Activated CD4-positive, alpha-beta T cell treated with anti-CD3 and anti-CD28 coated beads, Interleukin-2, amount 10 ng/mL, durations not matched to agents 7 days and 5 days (primary cell): ENCODE results near the gene RPS18. TPM values are rescaled to one million over a fixed set of nuclear protein-coding genes. Genes with fewer than 3 reads are reported as not detected.
"Not testable (repeated sequence)": the region's sequence is repeated elsewhere in the genome, so short reads cannot be mapped to it uniquely, and the experiment has no call there.

Source experiments
- CTCF ChIA-PET: fragments of 350-600 bp; sonication (Branson Sonifier 250); formaldehyde crosslinking; loops from one replicate; lab custom pipeline; 2021; ENCODE audit warnings: antibody characterized with exemption; lab: Charles Lee
- POLR2A ChIA-PET: fragments of 350-600 bp; sonication (Branson Sonifier 250); formaldehyde crosslinking; loops from one replicate; lab custom pipeline; 2021; ENCODE audit warnings: antibody characterized with exemption; lab: Charles Lee
- DNase-seq: peaks from one replicate; pipeline ENCODE4 v3.0.0-alpha.2; 2020
- H3K27ac Mint-ChIP-seq: one replicate; pipeline ENCODE4 v1.8.0; 2021; ENCODE audit warnings: mild to moderate bottlenecking, moderate library complexity, mixed read lengths
- H3K27me3 Mint-ChIP-seq: one replicate; pipeline ENCODE4 v1.8.0; 2021; ENCODE audit warnings: mixed read lengths
- H3K36me3 Mint-ChIP-seq: one replicate; pipeline ENCODE4 v1.8.0; 2021; ENCODE audit warnings: low read depth, mixed read lengths
- H3K4me1 Mint-ChIP-seq: one replicate; pipeline ENCODE4 v1.8.0; 2021; ENCODE audit warnings: mixed read lengths
- H3K4me3 Mint-ChIP-seq: one replicate; pipeline ENCODE4 v1.8.0; 2021; ENCODE audit warnings: mild to moderate bottlenecking, moderate library complexity, mixed read lengths
- H3K9me3 Mint-ChIP-seq: one replicate; pipeline ENCODE4 v1.8.0; 2021; ENCODE audit warnings: mixed read lengths
- total RNA-seq, 2 experiments: library from RNA; stranded (reverse); gene quantifications; one replicate each; pipeline ENCODE4 v1.2.3, GENCODE V29; 2021

The RPS18 gene
- total RNA-seq, 2 experiments from 2014 or later, result 2,438 to 3,135 TPM

DNA sequence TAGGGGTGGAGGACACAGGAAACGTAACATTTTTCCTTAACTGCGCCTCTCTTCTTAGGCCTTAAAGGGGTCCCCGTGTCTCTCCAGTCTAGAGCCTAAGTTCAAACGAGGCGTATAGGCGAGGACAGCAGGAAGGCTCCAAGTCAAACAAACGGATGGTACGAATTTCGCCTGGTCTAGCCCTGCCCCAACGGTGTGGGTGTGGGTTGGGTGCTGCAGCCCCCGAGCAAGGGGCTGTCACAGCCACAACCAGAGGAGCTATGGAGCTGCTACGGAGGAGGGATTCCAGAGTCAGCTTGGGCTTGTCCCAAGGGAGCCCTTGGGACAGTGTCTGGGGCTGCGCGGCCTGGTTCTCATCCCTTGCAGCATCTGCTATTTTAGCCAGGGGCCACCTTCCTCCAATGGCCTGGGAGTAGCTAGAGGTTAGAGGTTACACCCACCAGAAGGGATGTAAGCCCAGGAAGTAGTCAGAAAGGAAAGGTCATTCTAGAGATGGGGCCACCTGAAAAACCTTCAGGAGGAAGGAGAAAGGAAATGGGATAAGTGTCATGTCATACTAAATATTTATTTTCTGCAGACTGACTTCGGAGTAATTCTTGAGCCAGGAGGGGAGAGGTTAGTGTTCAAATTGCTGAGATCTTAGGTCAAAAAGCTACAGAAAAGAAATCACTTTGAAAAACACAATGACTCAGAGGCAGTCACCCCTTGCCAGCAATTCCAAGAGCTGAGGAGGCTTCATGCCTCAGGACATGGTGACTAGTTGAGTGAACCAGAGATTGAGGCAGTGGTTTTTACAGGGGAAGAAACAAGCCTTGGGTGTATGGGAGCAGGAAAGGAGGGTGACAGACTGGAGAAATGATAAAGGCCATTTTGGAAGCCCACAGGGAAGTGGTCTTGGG lies 21.9 kb upstream of the RPS18 start:
- ChIA-PET POLR2A (interaction anchor here (0.6 to 2.2 kb wide), 4 partner anchors 22 to 217 kb away, joined by 3 to 7 read pairs (median 4); partner anchors contain the start of genes B3GALT4, RPS18 and VPS52), CTCF (interaction anchor here (0.7 to 4.3 kb wide), 16 partner anchors 12 to 130 kb away, joined by 3 to 30 read pairs (median 8); partner anchors contain the start of genes B3GALT4, RING1 and VPS52)
- Mint-ChIP-seq H3K9me3 (no peaks in the 10 kb centered on the region), H3K27me3 (peaks cover 4% of the 10 kb centered on the region), H3K4me1 (peaks cover 39% of the 10 kb centered on the region), H3K4me3 (peak overlapping the region; percentile 86), H3K27ac (peak overlapping the region; percentile 97), H3K36me3 (peaks cover 28% of the 10 kb centered on the region)
- DNase-seq, result peak; percentile 10

DNA sequence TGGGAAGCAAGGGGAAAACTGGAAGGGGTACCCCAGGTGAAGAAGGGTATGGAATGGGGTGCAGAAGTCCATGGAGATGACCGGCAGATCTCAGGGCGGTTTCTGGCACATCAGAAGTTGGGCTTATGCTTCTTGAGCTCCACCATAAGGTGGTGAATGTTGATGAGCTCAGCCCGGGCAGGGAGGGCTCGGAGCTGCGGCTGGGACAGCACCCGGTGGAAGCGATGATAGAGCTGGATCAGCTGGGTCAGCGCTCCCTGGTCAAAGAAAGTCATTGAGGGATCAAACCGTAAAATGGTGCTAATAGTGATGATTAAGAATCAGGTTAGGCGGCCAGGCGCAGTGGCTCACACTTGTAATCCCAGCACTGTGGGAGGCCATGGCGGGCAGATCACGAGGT lies 21.1 kb upstream of the RPS18 start:
- peak overlapping the region; percentile 86 for H3K4me3 Mint-ChIP-seq
- DNase-seq, result no peak
- H3K27me3 Mint-ChIP-seq, result peaks cover 4% of the 10 kb centered on the region
- no peaks in the 10 kb centered on the region for H3K9me3 Mint-ChIP-seq
- peak overlapping the region; percentile 97 for H3K27ac Mint-ChIP-seq
- POLR2A ChIA-PET, result no interaction called here
- H3K36me3 Mint-ChIP-seq, result peaks cover 29% of the 10 kb centered on the region
- CTCF ChIA-PET, result interaction anchor here (0.6 to 3.8 kb wide), 6 partner anchors 11 to 54 kb away, joined by 3 to 24 read pairs (median 6); partner anchors contain the start of genes B3GALT4, RING1, RPS18 and VPS52
- H3K4me1 Mint-ChIP-seq, result peaks cover 39% of the 10 kb centered on the region

DNA sequence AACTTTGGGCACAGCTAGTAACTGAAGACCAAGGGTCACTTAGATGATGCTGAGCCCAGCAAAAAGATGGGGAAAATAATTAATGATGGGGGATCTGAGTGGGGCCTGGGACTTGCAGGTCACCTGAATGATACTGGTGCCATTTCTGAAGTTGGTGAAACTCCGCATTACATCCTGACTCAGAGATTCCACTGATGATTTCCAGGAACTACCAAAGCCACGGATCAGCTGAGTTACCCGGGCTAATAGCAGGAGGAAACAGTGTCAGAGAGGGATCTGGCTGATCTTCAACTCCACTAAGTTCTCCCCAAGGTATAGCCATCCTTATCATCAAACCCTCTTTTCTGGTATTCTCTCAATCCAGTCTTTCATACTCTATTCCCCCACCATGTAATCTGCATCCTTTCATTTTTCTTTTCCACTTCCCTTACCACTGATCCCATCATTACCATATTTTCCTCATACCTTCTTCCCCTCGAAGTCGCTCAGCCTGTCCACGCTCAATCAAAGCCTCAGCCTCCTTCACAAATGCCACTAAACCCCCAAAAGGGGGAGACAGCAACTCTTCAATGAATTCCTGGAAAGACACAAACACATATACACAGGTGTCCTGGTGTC lies 20.4 kb upstream of the RPS18 start:
- Mint-ChIP-seq H3K27me3 (peaks cover 3% of the 10 kb centered on the region), H3K27ac (peak overlapping the region; percentile 73), H3K4me3 (peak overlapping the region; percentile 20), H3K4me1 (peaks cover 39% of the 10 kb centered on the region), H3K36me3 (peaks cover 32% of the 10 kb centered on the region), H3K9me3 (no peaks in the 10 kb centered on the region)
- POLR2A ChIA-PET, result interaction anchor here (0.6 kb wide), 1 partner anchor 48 kb away, joined by 4 read pairs; no protein-coding TSS in a partner anchor
- CTCF ChIA-PET, result interaction anchor here (0.6 to 1.8 kb wide), 3 partner anchors 21 to 33 kb away, joined by 3 to 6 read pairs (median 5); partner anchors contain the start of genes B3GALT4, RPS18 and VPS52
- no peak for DNase-seq

DNA sequence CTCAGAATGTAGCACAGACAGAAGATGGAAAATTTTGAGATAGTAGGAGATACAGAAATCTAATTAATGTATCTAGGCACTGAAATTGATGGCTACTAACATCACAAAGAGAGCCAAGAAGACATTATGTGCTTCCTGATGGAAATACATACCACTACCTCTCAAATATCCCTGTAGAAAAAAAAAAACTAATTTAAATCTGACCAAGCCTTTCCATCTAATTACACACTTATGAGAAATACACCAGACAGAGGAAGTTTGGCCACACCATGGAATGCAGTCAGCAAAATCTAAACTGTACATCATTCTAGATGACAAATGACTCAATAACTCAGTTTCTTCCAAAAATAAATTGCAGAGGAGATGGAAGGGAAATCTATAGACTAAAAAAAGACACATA lies 19.1 kb upstream of the RPS18 start:
- no peak overlapping the region for H3K4me3 Mint-ChIP-seq
- H3K9me3 Mint-ChIP-seq, result no peaks in the 10 kb centered on the region
- ChIA-PET CTCF (interaction anchor here (0.7 kb wide), 1 partner anchor 13 kb away, joined by 3 read pairs; no protein-coding TSS in a partner anchor), POLR2A (no interaction called here)
- peaks cover 33% of the 10 kb centered on the region for H3K36me3 Mint-ChIP-seq
- no peaks in the 10 kb centered on the region for H3K27me3 Mint-ChIP-seq
- no peak overlapping the region for H3K27ac Mint-ChIP-seq
- no peak for DNase-seq
- H3K4me1 Mint-ChIP-seq, result peaks cover 39% of the 10 kb centered on the region

DNA sequence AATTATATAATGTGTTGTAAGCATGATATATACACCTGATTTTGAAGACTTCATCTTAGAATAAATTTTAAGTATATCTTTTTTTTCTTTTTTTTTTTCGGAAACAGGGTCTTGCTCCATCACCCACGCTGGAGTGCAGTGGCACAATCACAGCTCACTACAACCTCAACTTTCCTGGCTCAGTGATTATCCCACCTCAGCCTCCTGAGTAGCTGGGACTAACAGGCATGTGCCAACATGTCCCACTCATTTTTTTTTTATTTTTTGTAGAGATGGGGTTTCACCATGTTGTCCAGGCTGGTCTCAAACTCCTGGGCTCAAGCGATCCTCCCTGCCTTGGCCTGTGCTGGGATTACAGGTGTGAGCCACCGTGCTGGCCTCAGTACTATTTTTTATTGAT lies 17.3 kb upstream of the RPS18 start:
- no peak overlapping the region for H3K27ac Mint-ChIP-seq
- H3K9me3 Mint-ChIP-seq, result no peaks in the 10 kb centered on the region
- peaks cover 39% of the 10 kb centered on the region for H3K36me3 Mint-ChIP-seq
- H3K27me3 Mint-ChIP-seq, result no peaks in the 10 kb centered on the region
- ChIA-PET CTCF (interaction anchor here (0.5 to 0.9 kb wide), 3 partner anchors 14 to 181 kb away, joined by 3 to 4 read pairs (median 3); partner anchors contain the start of gene HLA-DPA1), POLR2A (no interaction called here)
- no peak for DNase-seq
- peaks cover 25% of the 10 kb centered on the region for H3K4me1 Mint-ChIP-seq
- no peak overlapping the region for H3K4me3 Mint-ChIP-seq

DNA sequence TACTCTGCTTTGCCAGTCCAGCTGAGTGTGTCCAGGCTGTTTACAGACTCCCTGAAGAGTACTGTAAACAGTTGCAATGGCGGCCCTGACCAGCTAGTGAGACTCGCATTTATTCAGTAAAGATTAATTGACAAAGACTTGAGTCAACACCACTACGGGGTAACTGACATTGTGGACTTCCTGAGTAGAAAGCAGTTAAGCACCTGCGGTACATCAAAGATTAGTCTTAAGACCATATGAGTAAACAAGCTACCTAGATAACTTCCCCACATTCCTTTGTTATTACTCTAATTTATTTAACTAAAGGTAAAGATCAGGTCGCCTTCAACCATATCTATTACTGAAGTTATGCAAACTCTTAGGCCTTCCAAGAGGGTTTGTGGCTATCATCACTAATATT lies 12.8 kb upstream of the RPS18 start:
- H3K9me3 Mint-ChIP-seq, result no peaks in the 10 kb centered on the region
- no peak overlapping the region for H3K27ac Mint-ChIP-seq
- peaks cover 3% of the 10 kb centered on the region for H3K4me1 Mint-ChIP-seq
- no peaks in the 10 kb centered on the region for H3K27me3 Mint-ChIP-seq
- ChIA-PET POLR2A (no interaction called here), CTCF (interaction anchor here (0.6 kb wide), 1 partner anchor 480 kb away, joined by 5 read pairs; no protein-coding TSS in a partner anchor)
- DNase-seq, result no peak
- peaks cover 41% of the 10 kb centered on the region for H3K36me3 Mint-ChIP-seq
- H3K4me3 Mint-ChIP-seq, result no peak overlapping the region

DNA sequence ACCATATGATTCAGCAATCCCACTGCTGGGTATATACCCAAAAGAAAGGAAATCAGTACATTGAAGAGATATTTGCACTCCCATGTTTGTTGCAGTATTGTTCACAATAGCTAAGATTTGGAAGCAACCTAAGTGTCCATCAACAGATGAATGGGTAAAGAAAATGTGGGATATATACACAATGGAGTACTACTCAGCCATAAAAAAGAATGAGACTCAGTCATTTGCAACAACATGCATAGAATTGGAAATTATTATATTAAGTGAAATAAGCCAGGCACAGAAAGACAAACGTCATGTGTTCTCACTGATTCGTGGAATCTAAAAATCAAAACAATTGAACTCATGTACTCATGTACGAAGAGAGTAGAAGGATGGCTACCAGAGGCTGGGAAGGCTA lies 9.4 kb upstream of the RPS18 start:
- H3K27me3 Mint-ChIP-seq, H3K4me3 Mint-ChIP-seq, H3K4me1 Mint-ChIP-seq, DNase-seq, H3K27ac Mint-ChIP-seq, H3K9me3 Mint-ChIP-seq, POLR2A ChIA-PET: not testable (repeated sequence)
- CTCF ChIA-PET, result interaction anchor here (1.2 to 4.6 kb wide), 2 partner anchors 9 to 13 kb away, joined by 3 to 24 read pairs; partner anchors contain the start of genes RPS18 and VPS52
- H3K36me3 Mint-ChIP-seq, result peaks cover 53% of the 10 kb centered on the region

DNA sequence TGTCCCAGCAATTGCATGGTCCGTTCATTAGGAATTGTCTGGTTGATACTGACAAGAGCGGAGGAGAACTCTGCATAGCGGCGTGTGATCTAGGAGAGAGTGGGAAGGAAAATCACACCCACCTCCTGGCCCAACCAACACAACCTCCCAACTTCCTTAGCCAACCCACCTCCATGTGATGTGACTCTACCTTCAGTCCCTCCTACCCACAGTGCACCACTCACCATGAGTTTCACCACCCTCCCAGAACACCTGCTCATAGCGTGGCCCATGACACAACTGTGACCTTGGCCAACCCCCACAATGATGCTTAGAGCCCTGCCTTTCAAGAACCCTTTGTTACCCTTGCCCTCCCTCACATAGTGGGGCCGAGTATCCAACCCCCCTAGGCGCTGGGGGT lies 7.9 kb upstream of the RPS18 start:
- DNase-seq, result no peak
- H3K4me1 Mint-ChIP-seq, result peaks cover 9% of the 10 kb centered on the region
- POLR2A ChIA-PET, result interaction anchor here (0.6 kb wide), 1 partner anchor 127 kb away, joined by 3 read pairs; no protein-coding TSS in a partner anchor
- H3K27ac Mint-ChIP-seq, result no peak overlapping the region
- CTCF ChIA-PET, result interaction anchor here (4.6 kb wide), 1 partner anchor 15 kb away, joined by 24 read pairs; no protein-coding TSS in a partner anchor
- peaks cover 59% of the 10 kb centered on the region for H3K36me3 Mint-ChIP-seq
- H3K9me3 Mint-ChIP-seq, result no peaks in the 10 kb centered on the region
- H3K4me3 Mint-ChIP-seq, result no peak overlapping the region
- H3K27me3 Mint-ChIP-seq, result no peaks in the 10 kb centered on the region

DNA sequence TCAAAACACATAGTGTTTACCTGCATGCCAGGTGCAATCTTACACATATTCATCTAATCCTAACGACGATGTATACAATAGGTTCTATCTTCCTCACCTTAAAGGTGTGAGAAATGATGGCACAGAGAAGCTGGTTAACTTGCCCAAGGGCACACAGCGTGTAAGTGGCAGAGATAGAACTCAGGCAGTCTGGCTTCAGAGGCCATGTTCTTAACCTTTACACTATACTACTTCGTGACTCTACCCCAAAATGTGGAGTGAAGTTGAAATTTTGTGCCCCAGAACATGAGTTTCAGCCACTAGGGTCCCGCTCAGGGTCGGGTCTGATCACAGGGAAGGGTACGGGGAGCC lies 783 bp upstream of the RPS18 start:
- H3K4me3 Mint-ChIP-seq, result peak overlapping the region; percentile 95
- ChIA-PET POLR2A (interaction anchor here (1.2 to 1.8 kb wide), 3 partner anchors 22 to 300 kb away, joined by 7 to 11 read pairs (median 11); partner anchors contain the start of gene RGL2), CTCF (interaction anchor here (0.6 to 3.6 kb wide), 4 partner anchors 10 to 68 kb away, joined by 4 to 13 read pairs (median 9); partner anchors contain the start of genes PFDN6 and WDR46)
- peak overlapping the region; percentile 98 for H3K27ac Mint-ChIP-seq
- H3K27me3 Mint-ChIP-seq, result no peaks in the 10 kb centered on the region
- no peak for DNase-seq
- peaks cover 55% of the 10 kb centered on the region for H3K4me1 Mint-ChIP-seq
- H3K9me3 Mint-ChIP-seq, result no peaks in the 10 kb centered on the region
- H3K36me3 Mint-ChIP-seq, result peaks cover 64% of the 10 kb centered on the region

DNA sequence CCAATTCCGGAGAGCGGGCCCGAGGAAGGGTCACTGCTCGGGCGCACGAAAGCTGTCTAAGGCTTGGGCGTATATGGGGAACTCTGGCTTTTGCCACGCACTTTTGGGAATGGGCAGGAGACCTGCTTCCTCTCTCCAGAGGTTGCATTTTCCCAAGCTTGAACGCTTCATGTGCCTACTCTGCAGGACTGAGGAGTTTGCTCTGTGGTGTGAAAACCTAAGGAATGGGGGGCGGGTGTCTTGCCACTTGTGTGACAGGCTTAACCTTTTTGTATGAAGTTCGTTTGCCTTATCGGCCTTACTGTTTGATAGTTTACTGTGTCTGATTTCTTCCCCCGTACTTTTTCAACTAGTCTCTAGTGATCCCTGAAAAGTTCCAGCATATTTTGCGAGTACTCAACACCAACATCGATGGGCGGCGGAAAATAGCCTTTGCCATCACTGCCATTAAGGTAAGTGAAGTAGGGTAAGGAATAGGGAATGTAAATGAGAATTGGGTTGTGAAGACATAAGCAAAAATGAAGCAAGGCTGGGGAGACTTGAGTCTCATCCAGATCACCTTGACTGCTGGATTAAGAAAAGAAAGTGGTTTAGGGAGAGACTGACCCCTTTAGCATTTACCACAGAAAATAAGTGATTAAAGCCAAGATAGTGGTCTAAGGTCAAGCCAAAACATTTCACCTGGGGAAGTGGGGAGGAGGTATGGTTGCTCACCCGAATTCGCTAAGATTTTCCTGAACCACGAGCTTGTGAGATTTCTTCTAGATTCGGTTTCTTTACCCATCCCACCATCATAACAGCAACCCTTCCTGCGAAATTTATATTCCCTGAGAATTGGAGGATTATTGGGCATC lies 627 bp downstream of the RPS18 start:
- Mint-ChIP-seq H3K4me3 (peak overlapping the region; percentile 95), H3K4me1 (peaks cover 62% of the 10 kb centered on the region), H3K9me3 (no peaks in the 10 kb centered on the region), H3K27me3 (no peaks in the 10 kb centered on the region), H3K36me3 (peaks cover 68% of the 10 kb centered on the region), H3K27ac (peak overlapping the region; percentile 98)
- ChIA-PET CTCF (interaction anchor here (0.6 to 2.5 kb wide), 7 partner anchors 10 to 1151 kb away, joined by 3 to 13 read pairs (median 5); partner anchors contain the start of genes PFDN6 and WDR46), POLR2A (interaction anchor here (1.2 to 1.8 kb wide), 2 partner anchors 23 to 27 kb away, joined by 7 to 11 read pairs; partner anchors contain the start of gene RGL2)
- DNase-seq, result no peak

DNA sequence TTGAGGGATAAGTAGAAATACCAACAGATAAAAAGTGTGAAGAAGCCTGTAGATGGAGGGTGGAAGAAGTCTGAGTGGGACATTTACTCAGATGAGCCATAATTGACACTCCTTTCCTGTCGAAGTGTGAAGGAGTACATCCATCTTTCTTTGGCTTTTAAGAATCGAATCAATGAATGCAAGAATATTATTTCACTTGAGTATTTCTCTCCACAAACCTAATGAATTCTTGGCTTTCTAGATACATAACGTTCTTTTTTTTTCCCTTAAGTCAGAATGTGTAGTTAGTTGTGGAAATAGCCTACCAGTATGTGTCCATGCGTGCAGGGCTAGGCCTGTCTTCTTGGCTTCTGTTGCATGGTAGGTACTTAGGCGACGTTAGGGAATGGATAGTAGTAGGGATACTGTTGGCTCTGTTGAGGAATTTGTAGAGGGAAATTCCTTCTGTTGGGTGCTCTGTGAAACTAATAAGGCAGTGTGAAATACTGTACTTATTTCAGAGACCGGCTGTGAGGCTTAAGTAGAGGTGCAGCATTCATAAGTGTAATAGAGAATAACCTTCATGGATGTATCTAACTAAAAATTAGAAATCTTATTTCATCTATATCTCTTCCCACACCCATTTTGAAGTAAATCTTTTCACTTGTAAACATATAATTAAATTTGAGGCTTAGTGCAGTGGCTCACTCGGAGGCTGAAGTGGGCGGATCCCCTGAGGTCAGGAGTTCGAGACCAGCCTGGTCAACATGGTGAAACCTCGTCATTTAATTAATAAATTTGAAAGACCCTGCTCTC lies 1.5 kb downstream of the RPS18 start:
- H3K27ac Mint-ChIP-seq, result peak overlapping the region; percentile 98
- POLR2A ChIA-PET, result no interaction called here
- H3K36me3 Mint-ChIP-seq, result peaks cover 62% of the 10 kb centered on the region
- H3K4me1 Mint-ChIP-seq, result peaks cover 68% of the 10 kb centered on the region
- H3K9me3 Mint-ChIP-seq, result no peaks in the 10 kb centered on the region
- peak overlapping the region; percentile 95 for H3K4me3 Mint-ChIP-seq
- H3K27me3 Mint-ChIP-seq, result no peaks in the 10 kb centered on the region
- CTCF ChIA-PET, result interaction anchor here (1.2 to 1.7 kb wide), 2 partner anchors 16 to 22 kb away, joined by 3 to 6 read pairs; partner anchors contain the start of genes PFDN6 and WDR46
- DNase-seq, result no peak
